KMS-11 (cell line): ENCODE data around the gene HSPBAP1.

Experiments used
- H2AFZ ChIP-seq: fragments of 200-600 bp; sonication (generic); 2 replicates; pipeline ENCODE4 v1.6.1; 2016; ENCODE audit warnings: antibody characterized with exemption, mixed run types, low read depth
- H3K27ac ChIP-seq: fragments of 200-600 bp; sonication (generic); 2 replicates; pipeline ENCODE4 v1.6.1; 2016; ENCODE audit warnings: mild to moderate bottlenecking, mixed run types
- H3K27me3 ChIP-seq: fragments of 200-600 bp; sonication (generic); 2 replicates; pipeline ENCODE4 v1.6.1; 2017; ENCODE audit warnings: mild to moderate bottlenecking, low read depth, mixed run types, moderate library complexity; ENCODE audit not compliant: insufficient read depth
- H3K36me3 ChIP-seq: fragments of 200-600 bp; sonication (generic); 2 replicates; pipeline ENCODE4 v1.6.1; 2017; ENCODE audit warnings: mild to moderate bottlenecking, mixed run types; ENCODE audit not compliant: insufficient read depth
- H3K4me1 ChIP-seq: fragments of 200-600 bp; sonication (generic); 2 replicates; pipeline ENCODE4 v1.6.1; 2016; ENCODE audit warnings: mild to moderate bottlenecking, low read depth, mixed run types; ENCODE audit not compliant: poor library complexity, severe bottlenecking
- H3K4me2 ChIP-seq: fragments of 200-600 bp; sonication (generic); 2 replicates; pipeline ENCODE4 v1.7.0; 2016; ENCODE audit warnings: mild to moderate bottlenecking, mixed run types
- H3K4me3 ChIP-seq: fragments of 200-600 bp; sonication (generic); IDR thresholded peaks from 2 replicates; pipeline ENCODE4 v1.6.1; 2017; ENCODE audit warnings: low read depth, low read length, mixed read lengths; ENCODE audit not compliant: insufficient read depth
- H3K79me2 ChIP-seq: fragments of 200-600 bp; sonication (generic); 2 replicates; pipeline ENCODE4 v1.6.1; 2016; ENCODE audit warnings: low read depth, mixed run types; ENCODE audit not compliant: insufficient read depth
- H3K9ac ChIP-seq: fragments of 200-600 bp; sonication (generic); 2 replicates; pipeline ENCODE4 v1.6.1; 2016; ENCODE audit warnings: mild to moderate bottlenecking, mixed run types
- H4K20me1 ChIP-seq: fragments of 200-600 bp; sonication (generic); 2 replicates; pipeline ENCODE4 v1.6.1; 2016; ENCODE audit warnings: mild to moderate bottlenecking, mixed run types; ENCODE audit not compliant: insufficient read depth
- CTCF ChIP-seq: fragments of 200-600 bp; sonication (generic); conservative IDR thresholded peaks from 2 replicates; pipeline ENCODE4 v1.6.1; 2017; ENCODE audit warnings: low read depth, mild to moderate bottlenecking, antibody characterized with exemption, low read length, moderate library complexity, mixed read lengths

HSPBAP1 gene

DNA sequence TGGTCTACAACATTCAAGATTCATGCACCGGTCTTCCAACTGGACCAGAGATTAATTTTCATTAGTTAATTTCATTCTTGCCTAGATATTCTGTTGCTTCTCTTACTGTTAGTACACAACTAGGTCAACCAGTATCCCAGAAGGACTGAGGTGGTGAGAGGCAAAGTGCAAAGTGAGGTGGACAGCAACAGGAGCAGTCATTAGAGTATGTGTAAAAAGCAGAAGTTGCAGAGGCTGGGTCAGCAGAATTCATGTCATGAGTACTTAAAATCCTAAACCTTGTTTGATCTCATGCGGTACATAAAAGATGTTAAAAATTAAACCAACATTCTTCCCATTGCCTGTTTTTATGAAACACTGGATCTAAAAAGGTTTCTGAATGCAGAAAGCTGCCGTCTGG, 66.3 kb downstream of the HSPBAP1 start:
- no peaks in the 10 kb centered on the region for H3K36me3 ChIP-seq
- no peak overlapping the region for H3K4me2 ChIP-seq
- no peaks in the 10 kb centered on the region for H3K79me2 ChIP-seq
- H3K27ac ChIP-seq, result no peak overlapping the region
- H3K27me3 ChIP-seq, result no peaks in the 10 kb centered on the region
- no peak for TF ChIP-seq CTCF
- H3K9ac ChIP-seq, result no peak overlapping the region
- no peak overlapping the region for H3K4me3 ChIP-seq
- H2AFZ ChIP-seq, result no peak overlapping the region
- no peaks in the 10 kb centered on the region for H3K4me1 ChIP-seq
- no peaks in the 10 kb centered on the region for H4K20me1 ChIP-seq

DNA sequence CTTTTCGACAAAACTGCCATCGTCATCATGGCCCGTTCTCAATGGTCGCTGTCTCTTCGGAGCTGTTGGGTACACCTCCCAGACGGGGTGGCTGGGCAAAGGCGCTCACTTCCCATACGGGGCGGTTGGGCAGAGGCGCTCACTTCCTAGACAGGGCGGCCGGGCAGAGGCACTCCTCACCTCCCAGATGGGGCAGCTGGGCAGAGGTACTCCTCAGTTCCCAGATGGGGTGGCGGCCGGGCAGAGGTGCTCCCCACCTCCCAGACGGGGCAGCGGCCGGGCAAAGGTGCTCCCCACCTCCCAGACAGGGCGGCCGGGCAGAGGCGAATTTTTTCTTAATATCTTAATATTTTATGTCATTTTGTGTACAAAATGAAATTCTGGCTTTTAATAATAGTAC, 68.5 kb downstream of the HSPBAP1 start:
- no peaks in the 10 kb centered on the region for H4K20me1 ChIP-seq
- no peaks in the 10 kb centered on the region for H3K4me1 ChIP-seq
- no peak overlapping the region for H3K9ac ChIP-seq
- no peaks in the 10 kb centered on the region for H3K27me3 ChIP-seq
- H3K4me3 ChIP-seq, result no peak overlapping the region
- no peaks in the 10 kb centered on the region for H3K79me2 ChIP-seq
- H3K36me3 ChIP-seq, result no peaks in the 10 kb centered on the region
- H3K4me2 ChIP-seq, result no peak overlapping the region
- H2AFZ ChIP-seq, result no peak overlapping the region
- H3K27ac ChIP-seq, result no peak overlapping the region
- TF ChIP-seq CTCF, result no peak

- Histone ChIP-seq H3K36me3 (no peaks in the 10 kb centered on the region), H3K4me1 (no peaks in the 10 kb centered on the region), H4K20me1 (no peaks in the 10 kb centered on the region), H3K79me2 (no peaks in the 10 kb centered on the region), H2AFZ (no peak overlapping the region), H3K9ac (no peak overlapping the region), H3K4me3 (no peak overlapping the region), H3K4me2 (no peak overlapping the region), H3K27ac (no peak overlapping the region), H3K27me3 (no peaks in the 10 kb centered on the region)
- TF ChIP-seq CTCF, result no peak
These were observed 74.2 kb downstream of the HSPBAP1 start for GRCh38 chr3:122719273-122719921.

GRCh38 chr3:122716667-122717066, 77.0 kb downstream of the HSPBAP1 start:
- H3K79me2 ChIP-seq, result no peaks in the 10 kb centered on the region
- H3K9ac ChIP-seq, result no peak overlapping the region
- H3K27me3 ChIP-seq, result no peaks in the 10 kb centered on the region
- H3K4me1 ChIP-seq, result no peaks in the 10 kb centered on the region
- H3K4me3 ChIP-seq, result no peak overlapping the region
- no peaks in the 10 kb centered on the region for H4K20me1 ChIP-seq
- no peak for TF ChIP-seq CTCF
- H3K36me3 ChIP-seq, result 0 out of 2 replicates have a peak, but pooled peaks cover 3% of the 10 kb centered on the region
- H3K4me2 ChIP-seq, result no peak overlapping the region
- no peak overlapping the region for H2AFZ ChIP-seq
- no peak overlapping the region for H3K27ac ChIP-seq
